SK-N-SH (cell line): ENCODE measurements around the gene AZU1.

Experiments used
- GATA2 ChIP-seq: sonication (generic); formaldehyde crosslinking; IDR thresholded peaks from 2 replicates; pipeline ENCODE4 v1.5.0; 2020; ENCODE audit warnings: mild to moderate bottlenecking, missing genetic modification reagents
- NFIC ChIP-seq: IDR thresholded peaks from 2 replicates; pipeline ENCODE4 v1.4.0; 2012; ENCODE audit warnings: borderline replicate concordance
- NRF1 ChIP-seq: IDR thresholded peaks from 2 replicates; pipeline ENCODE4 v1.6.1; 2012; ENCODE audit warnings: low read depth, mild to moderate bottlenecking, low read length
- POLR2AphosphoS5 ChIP-seq: IDR thresholded peaks from 2 replicates; pipeline ENCODE4 v1.6.1; 2012; ENCODE audit warnings: low read depth, low read length
- RAD21 ChIP-seq: IDR thresholded peaks from 2 replicates; pipeline ENCODE4 v1.6.1; 2012; ENCODE audit warnings: mild to moderate bottlenecking, low read length
- RCOR1 ChIP-seq: fragments of 150-350 bp; IDR thresholded peaks from 2 replicates; pipeline ENCODE4 v1.6.1; 2017; ENCODE audit warnings: antibody characterized with exemption, low read length
- REST ChIP-seq: IDR thresholded peaks from 2 replicates; pipeline ENCODE4 v1.6.1; 2012; ENCODE audit warnings: mild to moderate bottlenecking, low read depth, low read length, moderate library complexity
- SIN3A ChIP-seq: IDR thresholded peaks from 2 replicates; pipeline ENCODE4 v1.6.1; 2012; ENCODE audit warnings: low read depth, mild to moderate bottlenecking, low read length, moderate library complexity, borderline replicate concordance
- SMC3 ChIP-seq: IDR thresholded peaks from 2 replicates; pipeline ENCODE4 v1.6.1; 2012; ENCODE audit warnings: low read depth, low read length, improper control_type of control experiment
- TF ChIP-seq, protein P1 (sequence below): fragments of 200-600 bp; sonication (generic); IDR thresholded peaks from 2 replicates; pipeline ENCODE4 v1.6.1; 2017; ENCODE audit warnings: antibody characterized with exemption, mild to moderate bottlenecking, moderate library complexity
- TF ChIP-seq, protein P2 (sequence below): IDR thresholded peaks from 2 replicates; pipeline ENCODE4 v1.4.0; 2012; ENCODE audit warnings: low read depth

- TF ChIP-seq REST, result no peak
- TF ChIP-seq GATA2, result no peak
- TF ChIP-seq POLR2AphosphoS5, result no peak
- TF ChIP-seq, protein P1, sequence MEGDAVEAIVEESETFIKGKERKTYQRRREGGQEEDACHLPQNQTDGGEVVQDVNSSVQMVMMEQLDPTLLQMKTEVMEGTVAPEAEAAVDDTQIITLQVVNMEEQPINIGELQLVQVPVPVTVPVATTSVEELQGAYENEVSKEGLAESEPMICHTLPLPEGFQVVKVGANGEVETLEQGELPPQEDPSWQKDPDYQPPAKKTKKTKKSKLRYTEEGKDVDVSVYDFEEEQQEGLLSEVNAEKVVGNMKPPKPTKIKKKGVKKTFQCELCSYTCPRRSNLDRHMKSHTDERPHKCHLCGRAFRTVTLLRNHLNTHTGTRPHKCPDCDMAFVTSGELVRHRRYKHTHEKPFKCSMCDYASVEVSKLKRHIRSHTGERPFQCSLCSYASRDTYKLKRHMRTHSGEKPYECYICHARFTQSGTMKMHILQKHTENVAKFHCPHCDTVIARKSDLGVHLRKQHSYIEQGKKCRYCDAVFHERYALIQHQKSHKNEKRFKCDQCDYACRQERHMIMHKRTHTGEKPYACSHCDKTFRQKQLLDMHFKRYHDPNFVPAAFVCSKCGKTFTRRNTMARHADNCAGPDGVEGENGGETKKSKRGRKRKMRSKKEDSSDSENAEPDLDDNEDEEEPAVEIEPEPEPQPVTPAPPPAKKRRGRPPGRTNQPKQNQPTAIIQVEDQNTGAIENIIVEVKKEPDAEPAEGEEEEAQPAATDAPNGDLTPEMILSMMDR, result no peak
- TF ChIP-seq SMC3, result no peak
- no peak for TF ChIP-seq RAD21
- no peak for TF ChIP-seq NFIC
- no peak for TF ChIP-seq RCOR1
- TF ChIP-seq, protein P2, sequence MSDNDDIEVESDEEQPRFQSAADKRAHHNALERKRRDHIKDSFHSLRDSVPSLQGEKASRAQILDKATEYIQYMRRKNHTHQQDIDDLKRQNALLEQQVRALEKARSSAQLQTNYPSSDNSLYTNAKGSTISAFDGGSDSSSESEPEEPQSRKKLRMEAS, result no peak
- TF ChIP-seq SIN3A, result no peak
- no peak for TF ChIP-seq NRF1
Measured at GRCh38 chr19:871446-872265, 44.0 kb downstream of the AZU1 start.
